ENCODE data around the gene NFIX. TPM values are rescaled to one million over a fixed set of nuclear protein-coding genes. Genes with fewer than 3 reads are reported as not detected.

Gene NFIX
- total RNA-seq, 1 experiment from 2014 or later = 69.7 TPM

DNA sequence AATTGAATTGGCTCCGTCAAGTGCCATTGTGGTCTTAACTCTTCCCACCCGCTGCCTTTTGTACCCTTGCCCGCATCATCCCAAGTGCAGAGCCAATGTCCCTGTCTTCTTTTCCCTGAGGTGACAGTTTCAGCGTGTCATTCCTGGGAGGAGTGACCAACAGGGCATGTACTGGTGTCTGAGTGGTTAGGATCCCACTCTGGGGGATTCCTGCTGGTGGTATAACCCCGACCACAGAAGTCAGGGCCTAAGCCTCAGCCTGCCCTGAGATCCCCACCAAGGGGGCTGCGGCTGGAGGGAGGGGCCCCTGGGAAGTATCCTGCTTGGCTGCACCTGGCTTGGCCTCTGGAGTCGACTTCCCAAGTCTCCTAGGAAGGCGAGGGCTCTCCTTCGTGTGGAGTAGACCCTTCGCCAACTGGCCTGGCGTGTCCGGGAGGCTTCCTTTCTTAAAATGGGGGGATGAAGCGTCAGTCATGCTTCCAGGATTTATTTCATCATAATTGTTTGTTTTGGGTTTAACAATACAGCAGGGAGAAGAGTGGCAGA lies 40.6 kb downstream of the NFIX start:
- no peaks in the 10 kb centered on the region for H3K9me3 ChIP-seq (ENCODE audit: low read depth, low read length, poor library complexity, severe bottlenecking)
- no peak overlapping the region for H3K4me3 ChIP-seq (ENCODE audit: low read depth, low read length, poor library complexity, severe bottlenecking)
- POLR2A ChIA-PET (ENCODE audit: low non-redundant PET) = no interaction called here
- CTCF ChIA-PET = no interaction called here
- intact Hi-C loops (cut with micrococcal nuclease; ENCODE audit: unreplicated experiment) = no loop called here
- peaks cover 61% of the 10 kb centered on the region for H3K4me1 ChIP-seq (ENCODE audit: insufficient read depth, low read length, poor library complexity, severe bottlenecking)
- no peaks in the 10 kb centered on the region for H3K27me3 ChIP-seq (replicated peaks; ENCODE audit: insufficient read depth, low read depth, low read length, poor library complexity)
- no peaks in the 10 kb centered on the region for H3K36me3 ChIP-seq (ENCODE audit: insufficient read depth, low read length, poor library complexity, severe bottlenecking)
- H3K27ac ChIP-seq (ENCODE audit: low read depth, low read length, poor library complexity, severe bottlenecking) = peak overlapping the region; percentile 57
- no TSS peak for BruUV-seq (replicated peaks)
- DNase-seq (ENCODE audit: low spot score) = no peak
- TF ChIP-seq CTCF (conservative IDR thresholded peaks at IDR 0.05; ENCODE audit: low read depth, low read length) (no peak), EZH2 (IDR thresholded peaks at IDR 0.05; ENCODE audit: borderline replicate concordance, low read depth, low read length, poor library complexity, severe bottlenecking) (no peak)

DNA sequence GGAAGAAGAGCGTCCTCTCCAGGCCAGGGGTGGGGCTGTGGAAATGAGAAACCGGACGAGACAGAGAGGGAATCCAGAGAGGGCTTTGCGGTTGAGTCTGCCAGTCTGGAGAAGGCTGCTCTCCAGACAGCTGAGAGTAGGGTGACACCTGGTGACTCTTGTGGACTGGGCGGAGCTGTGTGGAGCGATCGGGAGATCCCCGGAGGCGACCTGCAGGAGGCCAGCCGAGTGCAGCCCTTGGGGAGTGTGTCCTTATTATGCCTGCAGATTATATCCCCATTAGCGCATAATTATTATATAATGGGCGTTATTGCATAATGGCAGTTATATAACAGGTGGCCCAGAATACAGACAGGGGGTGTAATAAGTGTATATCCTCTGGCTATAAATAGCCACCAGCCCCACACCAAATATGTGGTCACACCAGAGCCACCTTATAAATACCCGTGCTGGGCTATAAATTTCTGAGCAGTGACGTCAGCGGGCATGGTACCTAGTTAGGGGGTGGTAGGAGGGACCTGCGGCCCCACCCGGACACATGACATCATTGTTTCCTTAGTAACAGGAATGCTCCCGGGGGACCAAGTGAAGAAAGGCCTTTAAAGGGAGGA lies 41.2 kb downstream of the NFIX start:
- Histone ChIP-seq H3K27ac (ENCODE audit: low read depth, low read length, poor library complexity, severe bottlenecking) (peak overlapping the region; percentile 57), H3K9me3 (ENCODE audit: low read depth, low read length, poor library complexity, severe bottlenecking) (no peaks in the 10 kb centered on the region), H3K36me3 (ENCODE audit: insufficient read depth, low read length, poor library complexity, severe bottlenecking) (no peaks in the 10 kb centered on the region), H3K27me3 (replicated peaks; ENCODE audit: insufficient read depth, low read depth, low read length, poor library complexity) (no peaks in the 10 kb centered on the region), H3K4me3 (ENCODE audit: low read depth, low read length, poor library complexity, severe bottlenecking) (no peak overlapping the region), H3K4me1 (ENCODE audit: insufficient read depth, low read length, poor library complexity, severe bottlenecking) (peaks cover 61% of the 10 kb centered on the region)
- DNase-seq (ENCODE audit: low spot score) = peak; percentile 79
- BruUV-seq (replicated peaks) = no TSS peak
- 0 out of 2 replicates have a peak, but pooled peaks have one; percentile 15 for TF ChIP-seq CTCF (conservative IDR thresholded peaks at IDR 0.05; ENCODE audit: low read depth, low read length)
- TF ChIP-seq EZH2 (IDR thresholded peaks at IDR 0.05; ENCODE audit: borderline replicate concordance, low read depth, low read length, poor library complexity, severe bottlenecking) = no peak
- POLR2A ChIA-PET (ENCODE audit: low non-redundant PET) = no interaction called here
- CTCF ChIA-PET = interaction anchor here (0.5 kb wide), 1 partner anchor 399 kb away, joined by 3 read pairs; no protein-coding TSS in a partner anchor
- intact Hi-C loops (cut with micrococcal nuclease; ENCODE audit: unreplicated experiment) = no loop called here

GRCh38 chr19:13037161-13037560 lies 41.9 kb downstream of the NFIX start:
- no peak for DNase-seq (ENCODE audit: low spot score)
- ChIA-PET CTCF (interaction anchor here (0.5 to 0.6 kb wide), 2 partner anchors 14 to 400 kb away, joined by 3 to 17 read pairs; no protein-coding TSS in a partner anchor), POLR2A (ENCODE audit: low non-redundant PET) (no interaction called here)
- no peak for TF ChIP-seq CTCF (conservative IDR thresholded peaks at IDR 0.05; ENCODE audit: low read depth, low read length)
- no peak for TF ChIP-seq EZH2 (IDR thresholded peaks at IDR 0.05; ENCODE audit: borderline replicate concordance, low read depth, low read length, poor library complexity, severe bottlenecking)
- H3K36me3 ChIP-seq (ENCODE audit: insufficient read depth, low read length, poor library complexity, severe bottlenecking) = no peaks in the 10 kb centered on the region
- intact Hi-C loops (cut with micrococcal nuclease; ENCODE audit: unreplicated experiment) = no loop called here
- peaks cover 58% of the 10 kb centered on the region for H3K4me1 ChIP-seq (ENCODE audit: insufficient read depth, low read length, poor library complexity, severe bottlenecking)
- no peaks in the 10 kb centered on the region for H3K27me3 ChIP-seq (replicated peaks; ENCODE audit: insufficient read depth, low read depth, low read length, poor library complexity)
- no peaks in the 10 kb centered on the region for H3K9me3 ChIP-seq (ENCODE audit: low read depth, low read length, poor library complexity, severe bottlenecking)
- H3K4me3 ChIP-seq (ENCODE audit: low read depth, low read length, poor library complexity, severe bottlenecking) = no peak overlapping the region
- H3K27ac ChIP-seq (ENCODE audit: low read depth, low read length, poor library complexity, severe bottlenecking) = peak overlapping the region; percentile 57
- BruUV-seq (replicated peaks) = TSS peak; percentile 11

All from A673 (cell line).